ENCODE measurements around the gene RPP14.
"Not testable (repeated sequence)": the region's sequence is repeated elsewhere in the genome, so short reads cannot be mapped to it uniquely, and the experiment has no call there.

RPP14 gene

DNA sequence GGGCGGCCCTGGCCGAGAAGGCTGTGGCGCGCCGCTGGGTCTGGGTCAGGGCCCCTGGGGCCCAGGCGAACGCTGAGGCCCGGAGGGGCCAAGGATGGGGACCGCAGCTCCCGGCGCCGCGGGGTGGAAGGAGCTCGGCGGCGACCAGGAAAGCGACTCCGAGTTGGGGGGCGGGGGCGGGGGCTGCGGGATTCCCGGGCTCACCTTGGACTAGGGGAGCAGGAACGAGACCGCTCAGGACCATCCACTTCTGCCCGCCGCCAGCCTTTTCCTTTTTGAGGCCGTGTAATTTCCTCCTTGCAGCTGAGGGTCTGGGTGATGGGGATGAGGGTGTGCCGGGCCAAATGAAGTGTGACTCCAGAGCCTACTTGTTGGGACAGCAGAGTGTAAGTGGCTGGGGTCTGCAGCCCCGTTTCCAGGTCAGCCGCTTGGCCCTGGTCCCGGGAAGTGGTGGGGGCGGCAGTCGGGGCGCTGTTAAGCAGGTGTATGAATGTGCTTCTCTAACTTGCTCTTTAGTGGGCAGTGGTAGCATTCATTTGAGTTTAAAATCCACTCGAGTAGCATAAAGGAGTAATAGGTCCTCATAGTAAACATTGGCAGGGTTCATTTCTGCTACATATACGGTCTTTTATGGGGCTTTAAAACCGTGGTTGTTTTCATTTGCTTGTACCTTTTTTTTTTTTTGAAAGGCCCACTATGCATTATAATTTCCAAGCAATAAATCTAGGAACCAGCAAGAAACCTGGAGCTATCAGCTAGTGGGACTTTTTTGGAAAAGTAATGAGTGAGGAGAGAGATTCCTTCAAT is 27.4 kb downstream of the RPP14 start:
- no peak for DNase-seq

DNA sequence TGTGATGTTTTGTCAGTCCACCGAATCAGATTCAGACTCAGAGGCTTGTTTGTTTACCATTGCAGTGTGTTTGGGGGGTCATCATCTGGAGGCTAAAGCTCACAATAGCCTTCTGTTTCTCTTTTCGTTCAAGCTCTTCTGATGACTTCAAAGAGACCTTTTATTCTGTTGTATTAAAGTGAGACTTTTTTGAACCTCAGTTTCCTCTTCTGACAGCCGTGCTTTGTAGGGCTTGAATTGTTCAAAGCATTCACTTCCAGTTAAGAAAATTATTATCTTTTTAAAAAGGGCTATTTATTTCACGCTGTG is 27.9 kb downstream of the RPP14 start:
- DNase-seq = no peak

DNA sequence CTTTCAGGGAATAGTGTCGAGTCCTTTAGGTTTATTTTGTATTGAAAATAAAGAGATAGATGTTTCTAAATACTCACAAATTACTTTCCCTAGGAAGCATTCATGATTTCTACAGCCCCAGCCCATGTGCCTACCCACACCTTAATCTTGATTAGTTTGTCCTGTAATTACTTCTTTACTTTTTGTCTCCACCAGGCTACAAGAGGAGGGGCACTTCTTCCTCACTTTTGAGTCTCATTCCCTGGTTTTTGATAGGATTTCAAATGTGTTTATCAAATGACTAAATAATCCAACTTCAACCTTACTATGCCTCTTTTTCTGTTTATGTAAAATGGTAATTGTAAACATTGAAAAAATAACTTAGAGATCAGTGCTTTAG is 28.4 kb downstream of the RPP14 start:
- no peak for DNase-seq

DNA sequence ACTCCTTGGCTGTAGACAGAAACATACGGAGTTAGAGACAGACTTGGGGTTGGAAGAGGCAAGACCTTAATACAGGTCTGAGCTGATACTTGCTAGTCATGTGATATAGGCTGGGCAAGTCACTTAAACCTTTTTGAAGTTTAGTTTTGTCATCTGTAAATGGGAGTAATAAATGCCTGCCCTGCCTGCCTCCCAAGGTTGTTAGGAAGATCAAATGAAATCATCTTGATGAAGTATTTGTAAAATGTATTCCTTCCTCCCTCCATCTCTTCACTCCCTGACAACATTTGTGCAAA is 29.6 kb downstream of the RPP14 start:
- DNase-seq = no peak

DNA sequence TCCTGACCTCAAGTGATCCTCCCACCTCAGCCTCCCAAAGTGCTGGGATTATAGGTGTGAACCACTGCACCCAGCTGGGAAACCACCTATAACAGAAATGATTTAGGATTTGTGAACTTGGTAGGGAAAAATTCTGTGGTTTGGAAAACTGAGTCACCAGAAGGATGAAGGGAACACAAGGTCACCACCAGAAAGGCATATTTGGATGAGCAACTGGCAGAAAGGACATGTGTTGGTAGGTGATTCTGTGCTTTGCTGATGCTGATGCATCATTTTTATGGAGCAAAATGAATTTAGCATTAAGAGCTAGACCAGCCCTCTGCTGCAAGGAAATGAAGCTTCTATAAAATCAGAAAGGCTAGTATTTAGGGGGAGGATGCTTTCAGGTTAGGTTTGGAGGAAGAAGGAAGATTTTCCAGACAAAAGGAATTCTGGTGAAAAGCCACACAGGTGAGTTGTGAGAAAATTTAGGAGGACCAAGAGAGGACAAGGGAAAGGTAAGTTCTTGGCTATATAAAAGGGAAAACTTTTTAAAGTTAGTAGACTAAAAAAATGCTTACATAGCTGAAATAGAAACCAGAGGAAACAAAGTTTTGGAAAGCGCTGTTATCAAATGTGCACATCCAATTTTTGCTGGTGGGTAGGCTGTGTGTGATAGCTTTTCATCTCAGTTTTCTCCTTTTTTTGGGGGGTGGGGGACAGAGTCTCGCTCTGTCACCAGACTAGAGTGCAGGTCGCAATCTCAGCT is 30.3 kb downstream of the RPP14 start:
- DNase-seq = no peak

DNA sequence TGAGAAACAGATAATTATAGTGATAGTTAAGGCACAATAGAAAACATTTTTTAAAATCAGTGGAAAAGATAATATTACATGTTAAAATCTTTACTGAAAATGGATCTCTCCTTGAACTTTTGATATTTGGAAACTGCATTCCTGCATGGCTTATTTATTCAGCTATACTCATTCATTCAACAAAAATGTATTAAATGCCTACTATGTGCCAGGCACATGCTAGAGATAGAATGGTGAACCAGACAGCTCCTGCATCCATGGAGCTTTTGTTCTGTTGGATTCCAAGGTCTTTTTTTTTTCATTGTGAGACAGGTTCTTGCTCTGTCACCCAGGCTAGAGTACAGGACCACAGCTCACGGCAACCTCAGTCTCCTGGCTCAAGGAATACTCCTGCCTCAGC is 31.1 kb downstream of the RPP14 start:
- no peak for DNase-seq

DNA sequence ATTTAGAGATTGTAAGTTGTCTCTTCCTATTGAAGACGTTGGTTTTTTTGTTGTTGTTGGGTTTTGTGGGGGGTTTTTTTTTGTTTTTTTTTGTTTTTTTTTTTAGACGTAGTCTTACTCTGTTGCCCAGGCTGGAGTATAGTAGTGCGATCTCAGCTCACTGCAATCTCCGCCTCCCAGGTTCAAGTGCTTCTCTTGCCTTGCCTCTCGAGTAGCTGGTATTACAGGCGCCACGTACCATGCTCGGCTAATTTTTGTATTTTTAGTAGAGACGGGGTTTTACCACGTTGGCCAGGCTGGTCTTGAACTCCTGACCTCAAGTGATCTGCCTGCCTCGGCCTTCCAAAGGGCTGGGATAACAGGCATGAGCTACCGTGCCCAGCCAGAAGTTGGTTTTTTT is 33.1 kb downstream of the RPP14 start:
- not testable (repeated sequence) for DNase-seq

DNA sequence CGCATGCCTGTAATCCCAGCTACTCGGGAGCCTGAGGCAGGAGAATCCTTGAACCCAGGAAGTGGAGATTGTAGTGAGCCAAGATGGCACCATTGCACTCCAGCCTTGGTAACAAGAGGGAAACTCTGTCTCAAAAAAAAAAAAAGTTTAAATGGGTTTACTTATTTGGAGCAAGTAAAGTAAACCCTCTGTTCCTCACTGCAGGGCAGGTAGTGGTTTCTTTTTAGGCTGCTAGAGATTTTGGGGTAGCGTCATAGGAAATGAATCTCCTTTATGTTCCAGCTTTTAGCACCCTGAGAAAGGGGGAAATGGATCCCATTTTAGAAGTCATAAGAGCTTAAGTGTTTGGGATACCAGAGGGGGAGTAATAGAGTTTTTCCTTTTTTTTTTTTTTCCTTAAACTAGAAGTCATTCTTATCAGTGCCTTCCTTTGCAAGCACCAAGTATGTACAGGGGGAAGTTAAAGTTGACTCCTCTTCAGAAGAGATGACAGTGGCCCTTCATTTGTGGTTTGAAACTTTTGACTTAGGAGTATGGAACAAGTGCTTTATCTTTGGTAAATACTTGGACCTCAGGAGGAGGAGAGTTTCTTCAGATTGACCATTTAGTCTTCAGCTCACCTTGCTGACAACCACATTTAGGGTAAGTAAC is 34.7 kb downstream of the RPP14 start:
- DNase-seq = no peak

DNA sequence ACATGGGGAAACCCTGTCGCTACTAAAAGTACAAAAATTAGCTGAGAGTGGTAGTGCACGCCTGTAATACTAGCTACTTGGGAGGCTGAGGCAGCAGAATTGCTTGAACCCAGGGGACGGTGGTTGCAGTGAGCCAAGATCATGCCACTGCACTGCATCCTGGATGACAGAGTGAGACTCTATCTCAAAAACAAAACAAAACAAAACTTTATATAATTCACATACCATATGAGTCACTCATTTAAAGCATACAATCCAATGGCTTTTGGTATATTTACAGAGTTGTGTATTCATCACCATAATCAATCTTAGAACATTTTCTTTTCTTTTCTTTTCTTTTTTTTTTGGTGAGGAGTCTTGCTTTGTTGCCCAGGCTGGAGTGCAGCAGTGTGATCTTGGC is 35.3 kb downstream of the RPP14 start:
- no peak for DNase-seq

DNA sequence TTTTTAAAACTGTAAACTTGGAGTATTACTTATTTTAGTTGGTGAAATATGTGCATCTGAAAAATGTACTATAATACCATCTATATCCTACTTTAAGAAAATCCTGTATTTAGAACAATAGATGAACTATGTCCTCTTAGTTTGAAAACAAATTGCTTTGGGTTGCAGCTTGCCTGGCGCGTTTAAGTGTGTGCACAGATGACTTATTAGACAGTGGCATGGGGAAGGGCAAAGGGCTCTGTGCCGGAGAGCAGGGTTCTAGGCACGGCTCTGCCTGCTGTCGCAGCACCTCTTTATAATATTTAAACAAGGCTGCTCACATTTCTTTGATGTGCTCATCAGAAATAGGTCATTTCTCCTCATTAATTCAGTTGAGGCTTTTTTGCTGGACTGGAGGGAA is 36.6 kb downstream of the RPP14 start:
- DNase-seq = no peak

DNA sequence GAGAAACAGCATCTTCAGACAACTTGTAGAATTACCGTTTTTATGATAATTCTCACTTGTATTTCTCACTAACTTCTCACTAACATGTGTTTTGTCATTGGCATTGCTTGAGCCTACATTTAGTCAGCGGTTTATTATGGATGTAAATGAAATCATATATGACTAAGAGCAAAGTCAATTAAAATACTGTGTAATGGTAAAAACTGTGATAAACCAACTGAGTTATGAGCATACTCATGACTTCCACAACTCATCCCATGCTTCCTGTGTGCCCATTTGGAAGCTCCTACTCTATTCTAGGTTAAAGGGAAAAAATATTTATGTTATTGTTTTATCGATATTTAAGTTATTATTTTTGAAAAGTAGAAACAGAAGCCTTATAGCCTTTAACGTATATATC is 39.4 kb downstream of the RPP14 start:
- no peak for DNase-seq

DNA sequence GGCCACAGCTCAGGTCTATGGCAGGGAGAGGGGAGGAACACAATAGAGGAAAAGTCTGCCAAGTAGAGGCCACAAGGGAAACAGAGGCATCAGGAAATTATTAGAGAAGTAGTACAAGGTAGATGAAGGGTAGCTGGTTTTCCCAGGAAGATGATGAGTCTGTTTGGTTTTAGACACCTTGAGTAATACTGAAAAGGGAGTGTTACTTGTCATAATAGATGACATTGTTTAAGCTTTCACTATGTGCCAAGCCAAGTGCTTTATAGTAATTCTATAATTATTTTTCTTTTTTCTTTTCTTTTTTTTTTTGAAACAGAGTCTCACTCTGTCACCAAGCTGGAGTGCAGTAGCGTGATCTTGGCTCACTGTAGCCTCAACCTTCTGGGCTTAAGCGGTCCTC is 40.3 kb downstream of the RPP14 start:
- no peak for DNase-seq

DNA sequence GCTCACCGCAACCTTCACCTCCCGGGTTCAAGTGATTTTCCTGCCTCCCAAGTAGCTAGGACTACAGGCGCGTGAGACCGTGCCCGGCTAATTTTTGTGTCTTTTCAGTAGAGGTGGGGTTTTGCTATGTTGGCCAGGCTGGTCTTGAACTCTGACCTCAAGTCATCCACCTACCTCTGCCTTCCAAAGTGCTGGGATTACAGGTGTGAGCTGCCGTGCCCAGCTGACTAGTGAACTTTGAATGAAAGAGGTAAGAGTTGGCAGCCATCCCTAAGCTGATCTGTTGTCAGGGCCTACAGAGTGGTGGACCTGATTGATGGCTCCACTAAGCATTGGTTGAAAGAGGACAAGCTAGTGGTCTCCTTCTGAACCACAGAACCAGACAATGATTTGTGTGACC is 41.9 kb downstream of the RPP14 start:
- DNase-seq = no peak

DNA sequence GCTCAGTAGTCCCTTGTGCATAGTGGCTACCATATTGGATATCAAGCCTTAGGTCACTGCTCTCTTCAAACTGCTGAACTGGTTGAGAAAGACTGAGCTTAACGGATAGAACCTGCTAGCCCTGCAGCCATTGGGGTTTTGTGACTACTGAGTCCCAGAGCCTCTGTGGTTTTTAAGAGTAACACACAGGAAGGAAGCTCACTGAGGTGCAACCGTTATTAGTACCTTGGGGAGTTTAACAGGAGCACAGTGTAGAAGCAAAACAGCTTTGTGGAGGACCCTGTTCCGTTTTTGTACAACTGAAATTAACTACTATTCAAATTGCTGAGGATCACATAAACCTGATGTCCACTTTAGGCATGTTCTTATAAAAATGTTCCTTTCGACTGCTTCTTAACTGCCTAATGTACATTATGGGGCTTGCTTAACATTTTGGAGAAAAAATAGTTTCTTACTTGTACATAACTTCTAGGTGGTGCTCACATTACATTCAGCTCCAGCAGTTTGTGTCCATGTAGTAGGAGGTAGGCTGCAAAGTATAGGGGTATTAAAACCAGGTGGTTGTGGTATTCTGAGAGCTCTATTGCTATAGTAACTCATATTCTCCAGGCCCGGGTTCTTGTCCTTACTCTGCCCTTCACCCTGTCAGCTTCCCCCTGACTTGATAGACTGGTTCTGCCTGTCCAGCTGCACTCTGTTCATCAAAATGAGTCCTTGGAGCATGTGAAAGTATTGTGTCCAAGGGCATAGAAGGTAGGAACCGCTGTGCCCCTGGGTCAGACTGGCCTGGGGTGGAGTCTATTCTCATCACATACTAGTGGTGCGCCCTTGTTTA is 44.0 kb downstream of the RPP14 start:
- DNase-seq = no peak

DNA sequence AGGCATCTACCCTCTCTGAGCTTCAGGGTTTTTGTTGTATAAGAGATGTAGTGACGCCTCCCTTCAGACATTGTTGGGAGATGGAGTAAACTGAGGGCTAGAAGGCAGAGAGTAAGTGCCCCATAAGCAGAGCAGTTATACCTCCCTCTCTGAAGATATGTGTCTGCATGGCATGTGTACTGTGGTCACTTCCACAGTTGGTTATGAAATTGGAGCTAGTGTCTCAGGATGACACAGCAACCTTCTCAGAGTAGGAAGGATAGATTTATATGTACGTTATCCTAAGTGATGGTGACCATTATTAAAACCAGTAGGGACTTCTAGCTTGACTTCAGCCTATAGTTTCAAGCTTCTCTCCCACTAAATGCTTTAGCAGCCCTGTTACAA is 44.6 kb downstream of the RPP14 start:
- DNase-seq = no peak

DNA sequence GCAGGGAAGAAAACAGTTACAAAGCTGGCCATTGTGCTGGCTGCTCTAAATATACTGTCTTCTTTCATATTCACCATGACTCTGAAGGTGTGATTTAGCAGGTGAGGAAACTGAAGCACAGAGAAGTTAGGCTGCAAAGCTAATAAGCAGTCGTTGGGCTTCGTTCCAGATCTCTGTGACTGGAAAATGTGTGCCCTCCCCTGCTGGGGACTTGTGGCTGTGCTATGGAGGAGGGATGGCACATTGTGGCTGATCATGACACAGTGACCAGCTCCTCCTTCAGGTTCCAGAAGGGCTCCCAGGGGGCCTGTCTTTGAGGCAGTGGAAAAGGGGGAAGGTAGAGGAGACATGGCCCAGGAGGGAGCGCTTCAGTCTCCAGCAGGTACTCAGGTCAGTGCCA is 45.9 kb downstream of the RPP14 start:
- DNase-seq = no peak

DNA sequence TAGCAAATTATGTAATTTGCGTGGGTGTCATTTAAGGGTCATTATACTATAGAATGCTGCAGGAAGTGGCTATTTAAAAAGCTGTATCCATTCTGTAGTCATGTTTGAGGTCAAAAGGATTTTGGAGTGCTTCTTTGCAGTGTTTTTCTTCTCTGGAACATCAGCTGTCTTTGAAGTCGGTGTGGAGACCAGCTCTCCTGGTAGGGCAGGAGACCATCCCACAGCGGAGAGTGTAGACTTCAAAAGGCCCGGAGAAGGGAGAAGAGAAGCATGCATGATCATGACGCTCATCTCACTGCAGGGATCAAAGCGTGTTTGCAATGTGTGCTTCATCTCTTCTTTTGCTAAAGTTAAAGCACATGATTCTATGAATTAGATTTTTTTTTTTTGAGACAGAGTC is 46.6 kb downstream of the RPP14 start:
- DNase-seq = no peak

DNA sequence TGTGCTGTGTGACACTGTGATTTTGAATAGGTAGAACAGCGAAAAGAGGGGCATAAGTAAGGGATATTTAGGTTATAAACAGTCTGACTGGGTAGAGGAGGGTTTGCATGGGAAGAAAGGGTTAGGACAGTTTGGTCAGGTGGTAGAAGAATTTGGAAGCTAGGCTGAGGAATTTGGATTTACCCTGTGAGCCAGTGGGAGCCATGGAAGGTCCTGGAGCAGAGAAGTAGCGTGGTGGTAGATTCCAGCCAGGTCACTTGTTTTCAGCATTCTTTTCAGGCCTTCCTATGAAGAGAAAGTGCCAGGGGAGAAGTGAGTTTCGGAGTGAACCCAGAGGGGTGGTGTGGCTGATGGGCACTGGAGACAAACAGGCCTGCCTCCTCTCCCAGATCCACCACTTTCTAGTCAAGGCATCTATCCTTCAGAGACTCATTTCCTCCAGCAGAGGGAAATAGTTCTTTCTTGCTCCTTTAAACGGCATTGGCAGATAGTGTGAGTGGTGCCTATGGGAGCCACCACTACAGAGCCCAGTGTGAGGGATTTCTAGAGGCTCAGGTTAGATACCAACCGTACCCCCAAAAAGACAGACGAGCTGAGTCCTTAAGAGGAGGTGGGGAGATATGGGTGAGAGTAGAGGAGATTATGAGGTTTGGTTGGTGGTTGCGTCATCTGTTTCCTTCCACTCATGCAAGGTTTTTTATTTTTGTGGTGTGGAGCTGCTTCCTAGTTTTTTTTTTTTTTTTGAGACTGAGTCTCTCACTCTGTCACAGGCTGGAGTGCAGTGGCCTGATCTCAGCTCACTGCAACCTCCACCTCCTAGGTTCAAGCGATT is 47.9 kb downstream of the RPP14 start:
- DNase-seq = no peak

DNA sequence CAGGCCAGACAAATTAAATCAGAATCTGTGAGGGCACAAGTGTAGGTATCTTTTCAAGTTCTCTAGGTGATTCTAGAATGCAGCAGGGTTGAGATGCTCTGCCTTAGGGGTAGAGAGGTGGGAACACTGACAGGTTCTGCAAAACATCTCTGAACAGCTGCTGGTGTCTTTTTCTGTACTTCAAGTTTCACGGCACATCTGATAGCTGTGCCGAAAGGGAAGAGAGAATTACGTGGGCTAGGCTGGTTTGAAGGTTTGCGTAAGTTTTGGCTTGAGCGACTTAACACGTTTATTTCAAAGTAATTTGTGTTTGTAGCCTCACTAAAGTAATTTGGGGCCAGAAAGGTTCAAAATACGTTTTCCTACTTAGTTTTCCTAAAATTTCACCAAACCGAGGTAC is 49.1 kb downstream of the RPP14 start:
- no peak for DNase-seq

DNA sequence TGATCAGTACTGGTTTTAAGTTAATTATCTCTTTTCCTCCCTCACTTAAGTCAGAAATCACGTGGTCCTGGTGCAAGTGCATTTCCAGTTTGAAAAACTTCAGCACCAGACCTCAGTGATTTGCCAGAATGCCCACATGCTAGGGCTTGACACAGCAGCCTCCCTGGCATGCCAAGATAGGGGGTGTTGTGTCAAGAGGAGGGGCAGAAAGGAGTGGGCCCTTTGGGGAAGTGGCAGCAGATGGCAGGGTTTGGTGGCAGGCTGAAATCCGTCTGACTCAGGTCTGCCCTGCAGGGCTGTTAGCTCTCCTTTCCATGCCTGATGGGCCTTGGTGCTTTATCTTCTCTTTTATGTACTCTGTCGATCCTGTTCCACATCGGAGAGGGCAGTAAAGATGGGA is 50.0 kb downstream of the RPP14 start:
- no peak for DNase-seq

DNA sequence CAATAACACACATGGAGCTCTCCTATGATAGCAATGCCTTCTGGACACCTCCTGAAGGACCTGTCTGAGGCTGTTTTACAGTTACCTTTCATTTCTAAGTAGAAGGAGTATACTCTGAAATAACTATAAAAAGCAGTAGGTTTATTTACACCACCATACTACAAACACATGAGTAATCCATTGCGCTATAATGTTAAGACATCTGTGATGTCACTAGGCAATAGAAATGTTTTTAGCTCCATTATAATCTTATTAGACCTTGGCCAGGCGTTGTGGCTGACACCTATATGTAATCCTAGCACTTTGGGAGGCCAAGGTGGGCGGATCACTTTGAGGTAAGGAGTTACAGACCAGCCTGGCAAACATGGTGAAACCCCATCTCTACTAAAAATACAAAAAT is 51.4 kb downstream of the RPP14 start:
- DNase-seq = no peak

DNA sequence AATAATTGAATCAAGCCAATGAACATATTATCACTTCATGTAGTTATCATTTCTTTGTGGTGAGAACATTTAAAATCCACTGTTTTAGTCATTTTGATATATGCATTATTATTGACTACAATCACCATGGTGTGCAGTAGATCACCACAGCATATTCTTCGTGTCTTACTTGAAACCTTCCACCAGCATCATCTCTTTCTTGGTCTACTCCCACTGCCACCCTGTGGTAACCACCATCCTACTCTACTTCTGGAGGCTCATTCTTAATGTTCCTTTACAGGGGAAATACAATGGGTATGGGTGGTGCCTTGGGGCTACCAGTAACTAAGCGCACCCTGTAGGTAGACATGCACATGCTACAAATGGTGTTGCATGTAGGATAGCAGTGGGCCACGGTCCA is 52.0 kb downstream of the RPP14 start:
- no peak for DNase-seq

DNA sequence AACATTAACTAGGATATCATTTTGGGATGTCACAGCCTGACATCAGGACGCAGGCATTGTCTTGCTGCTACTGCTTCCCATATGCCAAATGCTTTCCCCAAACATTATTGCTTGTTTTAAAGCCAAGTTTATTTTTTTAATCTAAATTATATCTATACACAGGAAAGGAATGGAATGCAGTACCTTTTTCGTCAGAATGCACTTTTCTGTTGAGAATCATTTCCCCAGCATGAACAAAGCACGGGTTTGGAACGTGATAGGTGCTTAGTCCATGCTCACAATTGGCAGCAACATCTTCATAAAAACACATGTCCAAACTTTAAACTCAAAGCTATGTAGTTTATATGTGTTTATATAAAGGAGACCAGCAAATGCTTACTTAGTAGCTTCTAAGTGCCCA is 52.8 kb downstream of the RPP14 start:
- no peak for DNase-seq
